Testis (tissue), 2 donors: ENCODE measurements around the gene APH1B.

ENCODE experiments used
- CTCF ChIP-seq, 3 experiments: fragments of 450-650 bp in 2 of 3; fragments of 200-600 bp in 1 of 3; sonication (generic) in 1 of 3; IDR thresholded peaks; one replicate each; pipeline ENCODE4 v1.5.1; 2016 to 2019; ENCODE audit warnings: antibody characterized with exemption in 3 of 3, mild to moderate bottlenecking in 2 of 3, moderate library complexity in 1 of 3
- POLR2A ChIP-seq: fragments of 450-650 bp; IDR thresholded peaks from one replicate; pipeline ENCODE4 v1.6.1; 2017; ENCODE audit warnings: antibody characterized with exemption, mild to moderate bottlenecking, moderate library complexity

- no peak for TF ChIP-seq CTCF (IDR thresholded peaks at IDR 0.05)
- TF ChIP-seq POLR2A = no peak
Measured at GRCh38 chr15:63227689-63228088, 49.7 kb upstream of the APH1B start.
